ENCODE measurements around the gene SEMA4C.
A peak's percentile ranks its signal among the peaks of the same experiment; 100 is the strongest.

Gene SEMA4C

GRCh38 chr2:96841701-96842495 lies 28.0 kb downstream of the SEMA4C start:
- DNase-seq: no peak

DNA sequence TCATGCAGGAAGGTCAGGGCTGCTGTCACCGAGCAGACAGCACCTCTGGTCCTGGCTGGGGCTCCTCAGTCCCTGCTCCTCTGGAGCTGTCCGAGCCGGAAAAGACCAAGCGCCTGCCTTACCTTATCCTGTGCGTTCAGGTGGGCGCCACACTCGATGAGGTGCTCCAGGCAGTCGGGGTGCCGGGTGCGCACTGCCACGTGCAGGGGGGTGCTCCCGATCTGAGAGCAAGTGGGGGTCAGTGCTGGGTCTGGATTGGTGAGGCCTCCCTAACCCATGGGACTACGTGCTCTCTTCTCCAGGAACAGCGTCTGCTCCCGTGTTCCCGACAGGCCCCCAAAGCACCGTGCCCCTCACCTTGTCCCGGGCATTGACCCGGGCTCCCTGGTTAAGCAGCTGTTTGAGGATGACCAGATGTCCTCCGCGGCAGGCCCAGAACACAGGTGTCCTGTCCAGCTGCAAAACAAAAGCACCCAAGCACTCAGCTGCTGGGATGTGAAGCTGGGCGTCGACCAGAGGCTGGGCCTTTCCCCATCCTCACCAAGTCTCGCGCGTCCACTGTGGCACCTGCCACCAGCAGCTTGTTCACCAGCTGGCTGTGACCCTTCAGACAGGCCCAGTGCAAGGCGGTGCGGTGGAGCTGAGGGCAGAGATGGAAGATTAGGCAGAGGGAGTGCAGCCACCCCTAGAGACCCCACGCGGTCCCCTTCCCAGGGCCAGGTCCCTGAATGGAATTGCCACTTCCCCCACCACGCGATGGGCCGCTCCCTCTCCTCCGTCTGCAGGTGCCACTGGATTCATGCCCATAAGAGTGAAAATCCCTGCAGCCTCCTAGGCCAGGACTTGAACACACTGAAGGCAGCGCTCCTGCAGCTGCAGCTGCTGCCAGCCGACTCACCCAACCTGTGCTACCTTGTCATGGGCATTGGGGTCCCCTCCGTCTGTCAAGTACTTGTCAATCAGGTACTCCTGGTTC lies 29.7 kb downstream of the SEMA4C start:
- no peak for DNase-seq

DNA sequence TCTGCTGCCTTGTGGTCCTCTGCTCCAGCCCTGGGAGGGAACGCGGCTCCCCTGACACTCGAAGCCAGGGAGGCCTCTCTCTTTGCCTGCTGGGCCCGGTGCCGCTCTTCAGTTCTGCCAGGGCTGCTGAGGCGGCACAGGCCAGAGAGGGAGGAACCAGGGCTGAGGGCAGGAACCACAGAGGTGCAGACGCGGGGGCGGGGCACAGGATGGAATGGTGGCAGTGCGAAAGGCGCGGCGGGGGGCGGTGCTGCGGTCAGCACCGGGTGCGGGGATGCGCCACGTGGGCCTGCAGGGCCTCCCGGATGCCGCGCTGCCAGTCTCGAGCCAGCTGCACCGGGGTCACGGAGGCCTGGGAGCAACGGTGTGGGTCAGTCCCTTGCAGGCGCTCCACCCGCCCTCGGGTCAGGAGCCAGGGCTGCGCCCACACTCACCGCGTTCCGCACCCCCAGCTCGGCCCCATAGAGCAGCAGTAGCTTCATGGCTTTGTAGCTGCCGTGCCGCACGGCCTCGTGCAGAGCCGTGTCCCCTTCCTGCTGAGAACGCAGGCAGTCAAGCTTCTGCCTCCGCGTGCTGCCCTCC lies 30.5 kb downstream of the SEMA4C start:
- peak; percentile 60 to 91 (median 74) for DNase-seq

DNA sequence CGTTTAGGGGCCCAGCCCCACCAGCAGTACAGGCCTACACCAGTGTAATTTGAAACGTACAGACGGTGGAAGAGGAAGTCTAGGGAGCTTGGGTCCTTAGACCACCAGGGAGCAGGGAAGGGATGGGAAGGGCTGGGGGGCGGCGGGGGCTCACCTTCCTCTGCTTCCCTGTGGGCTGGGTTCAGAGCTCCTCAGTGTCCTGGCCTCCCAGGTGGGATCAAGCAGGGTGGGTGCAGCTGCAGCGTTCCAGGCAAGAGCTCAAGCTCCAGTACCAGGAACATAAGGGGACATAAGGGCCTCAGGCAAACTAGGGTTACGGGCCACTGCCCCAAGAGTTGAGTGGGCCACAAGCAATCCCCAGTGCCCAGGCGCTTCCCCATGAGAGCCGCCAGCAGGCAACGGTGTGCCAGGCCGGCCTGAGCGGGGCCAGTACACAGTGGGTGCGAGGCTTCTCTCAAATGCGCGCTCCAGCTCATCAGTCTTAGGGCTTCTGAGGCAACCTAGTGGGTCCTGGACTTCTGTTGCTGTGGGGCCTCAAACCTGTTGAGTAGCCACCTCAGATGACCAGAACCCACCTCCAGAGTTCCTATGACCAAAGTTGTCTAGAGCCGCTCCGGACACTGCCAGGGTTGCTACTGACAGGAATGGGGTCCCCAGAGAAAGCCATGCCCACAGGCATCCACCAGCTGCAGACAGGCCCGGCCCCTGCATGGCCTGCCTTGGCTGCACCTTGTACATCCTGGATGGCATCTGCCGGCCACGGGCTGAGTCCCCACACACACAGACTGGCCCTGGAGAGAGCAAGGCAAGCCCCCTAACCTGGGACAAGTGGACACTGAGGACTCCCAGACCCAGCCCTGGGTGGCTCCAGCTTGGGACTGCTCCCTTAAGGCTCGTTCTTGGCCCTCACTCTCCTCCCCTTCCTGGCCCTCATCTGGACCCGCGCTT lies 31.3 kb downstream of the SEMA4C start:
- no peak for DNase-seq

- no peak for DNase-seq
Measured at GRCh38 chr2:96837575-96837974, 32.3 kb downstream of the SEMA4C start.

GRCh38 chr2:96835830-96836229 lies 34.0 kb downstream of the SEMA4C start:
- no peak for DNase-seq

DNA sequence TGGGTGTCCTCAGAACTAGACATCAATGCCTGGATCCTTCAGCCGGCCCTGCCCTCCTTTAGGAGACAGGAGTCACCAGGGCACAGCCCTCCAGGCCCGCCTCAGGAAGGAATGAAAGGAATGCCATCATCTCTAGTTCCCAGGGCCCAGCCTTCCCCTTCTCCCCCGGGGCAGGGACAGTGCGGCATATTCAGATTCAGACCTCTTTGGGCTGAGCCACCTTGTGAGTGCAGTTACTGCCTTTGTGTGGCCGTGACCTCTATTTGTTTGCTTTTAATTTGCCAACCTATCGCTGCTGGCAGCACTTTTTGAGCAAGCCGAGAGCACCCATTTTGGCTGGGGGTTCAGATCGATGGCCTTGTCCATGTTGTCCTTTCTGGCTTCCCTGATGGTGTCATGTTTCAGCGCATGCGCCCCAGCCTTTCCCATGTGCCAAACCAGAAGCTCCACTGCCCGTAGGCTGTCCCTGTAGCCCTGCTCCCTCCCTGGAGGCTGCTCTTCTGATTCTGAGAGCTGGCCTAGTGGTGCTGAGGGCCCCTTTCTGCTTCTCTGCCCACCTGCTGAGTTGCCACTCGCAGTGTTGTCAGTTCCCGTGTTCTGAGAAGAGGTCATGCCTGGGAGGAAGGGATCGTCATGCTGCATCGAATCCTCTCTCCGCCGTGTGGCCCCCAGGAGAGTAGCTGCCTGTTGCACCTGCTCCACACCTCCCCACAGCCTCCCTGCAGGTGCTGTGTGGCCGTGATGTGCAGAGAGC lies 36.9 kb downstream of the SEMA4C start:
- DNase-seq: no peak

DNA sequence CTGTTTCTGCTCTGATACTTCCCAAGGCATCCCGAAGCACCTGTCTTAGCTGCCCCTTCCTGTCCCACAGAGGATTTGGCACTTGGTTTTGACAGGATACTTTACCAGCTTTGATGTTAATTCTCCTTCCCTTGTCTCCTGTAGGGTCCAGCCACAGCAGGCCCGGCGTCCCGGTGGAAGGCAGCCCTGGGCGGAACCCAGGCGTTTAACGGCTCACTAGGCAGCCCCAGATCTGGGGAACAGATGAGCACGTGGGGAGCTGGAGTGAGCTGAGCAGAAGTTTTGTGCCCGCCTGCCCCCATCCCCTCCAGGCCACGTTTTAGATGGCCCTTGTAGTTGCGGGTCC lies 37.5 kb downstream of the SEMA4C start:
- DNase-seq: no peak

DNA sequence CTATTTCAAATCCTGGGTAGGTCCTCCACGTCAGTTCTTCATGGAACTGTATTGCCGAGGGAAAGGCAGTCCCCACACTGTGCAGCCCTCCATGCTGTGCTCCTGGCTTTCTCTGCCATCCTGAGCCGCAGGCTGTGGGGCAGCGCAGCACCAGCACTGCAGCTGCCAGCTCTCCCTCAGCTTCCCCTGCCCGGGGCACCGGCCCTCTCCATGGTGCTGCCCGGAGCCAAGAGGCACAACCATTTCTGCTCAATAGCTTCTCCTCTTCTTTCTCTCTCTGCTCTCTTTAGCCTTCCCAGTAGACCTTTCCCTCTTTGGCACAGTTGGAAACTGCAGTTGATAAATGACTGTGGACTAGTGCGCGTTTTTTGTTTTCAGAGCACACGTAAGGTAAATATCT lies 38.2 kb downstream of the SEMA4C start:
- no peak for DNase-seq

GRCh38 chr2:96830044-96830562 lies 39.8 kb downstream of the SEMA4C start:
- DNase-seq: no peak

DNA sequence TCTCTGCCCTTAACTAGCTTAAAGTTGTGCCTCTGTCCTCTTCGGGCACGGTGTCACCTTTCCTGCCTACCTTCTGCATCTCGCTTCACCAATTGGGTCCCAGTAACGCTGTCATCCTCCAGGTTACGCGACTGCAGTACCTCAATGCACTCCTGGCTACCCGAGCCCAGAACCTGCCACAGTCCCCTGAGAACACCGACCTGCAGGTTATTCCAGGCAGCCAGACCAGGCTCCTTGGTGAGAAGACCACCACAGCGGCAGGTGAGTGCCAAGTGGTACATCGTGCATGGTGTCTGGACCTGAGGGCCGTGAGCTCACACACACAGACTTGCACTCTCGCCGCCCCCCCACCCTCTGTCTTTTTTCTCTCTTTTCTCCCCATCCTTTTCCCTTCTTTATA lies 41.0 kb downstream of the SEMA4C start:
- no peak for DNase-seq

- DNase-seq: no peak
Measured at GRCh38 chr2:96828436-96828835, 41.4 kb downstream of the SEMA4C start.

DNA sequence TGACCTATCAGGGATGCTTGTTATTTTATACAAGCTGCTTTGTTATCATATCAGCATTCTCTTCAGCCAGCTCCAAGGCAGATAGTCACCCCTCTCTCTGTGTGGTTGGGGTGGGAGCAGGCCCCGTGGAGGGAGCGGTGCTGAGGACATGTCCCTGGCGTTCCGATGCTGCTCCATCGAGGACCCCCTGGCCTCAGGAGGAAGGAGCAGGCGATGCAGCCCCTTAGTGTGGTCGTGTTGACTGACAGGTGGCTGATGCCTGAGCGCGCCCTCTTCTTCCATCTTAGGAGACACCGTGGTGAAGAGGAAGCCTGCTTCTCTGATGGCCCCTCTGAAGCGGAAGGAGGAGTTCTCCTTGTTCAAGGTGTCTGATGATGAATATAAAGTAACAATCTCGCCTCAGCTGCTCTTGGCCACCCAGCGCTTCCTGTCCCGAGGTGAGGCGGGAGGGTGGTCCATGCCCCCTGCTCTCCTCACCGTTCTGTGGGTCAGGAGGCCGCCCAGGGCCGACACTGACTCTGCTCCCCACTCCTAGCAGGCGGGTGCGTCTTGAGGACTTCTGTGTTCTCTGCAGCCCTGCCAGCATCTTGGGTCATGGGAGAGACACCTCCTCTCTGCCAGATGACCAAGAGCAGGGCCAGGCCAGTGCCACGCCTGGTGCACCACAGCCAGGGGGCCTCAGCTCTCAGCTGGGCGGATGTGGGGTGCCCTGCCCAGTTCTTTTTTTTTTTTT lies 43.2 kb downstream of the SEMA4C start:
- DNase-seq: no peak

DNA sequence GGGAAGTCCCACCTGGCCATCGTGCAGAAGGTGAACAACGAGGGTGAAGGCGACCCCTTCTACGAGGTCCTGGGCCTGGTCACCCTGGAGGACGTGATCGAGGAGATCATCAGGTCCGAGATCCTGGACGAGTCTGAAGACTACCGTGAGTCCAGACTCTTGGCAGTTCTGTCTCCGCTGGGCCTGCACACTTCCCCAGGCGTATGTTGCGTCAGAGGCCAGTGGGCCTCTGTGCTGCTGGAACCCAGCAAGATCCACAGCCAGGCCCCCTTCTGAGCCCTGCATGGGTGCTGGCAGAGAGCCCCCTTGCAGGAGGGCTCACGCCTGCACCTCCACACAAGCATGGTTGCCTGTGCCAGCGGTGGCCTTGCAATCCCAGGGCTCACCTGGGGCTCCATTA lies 44.8 kb downstream of the SEMA4C start:
- no peak for DNase-seq

DNA sequence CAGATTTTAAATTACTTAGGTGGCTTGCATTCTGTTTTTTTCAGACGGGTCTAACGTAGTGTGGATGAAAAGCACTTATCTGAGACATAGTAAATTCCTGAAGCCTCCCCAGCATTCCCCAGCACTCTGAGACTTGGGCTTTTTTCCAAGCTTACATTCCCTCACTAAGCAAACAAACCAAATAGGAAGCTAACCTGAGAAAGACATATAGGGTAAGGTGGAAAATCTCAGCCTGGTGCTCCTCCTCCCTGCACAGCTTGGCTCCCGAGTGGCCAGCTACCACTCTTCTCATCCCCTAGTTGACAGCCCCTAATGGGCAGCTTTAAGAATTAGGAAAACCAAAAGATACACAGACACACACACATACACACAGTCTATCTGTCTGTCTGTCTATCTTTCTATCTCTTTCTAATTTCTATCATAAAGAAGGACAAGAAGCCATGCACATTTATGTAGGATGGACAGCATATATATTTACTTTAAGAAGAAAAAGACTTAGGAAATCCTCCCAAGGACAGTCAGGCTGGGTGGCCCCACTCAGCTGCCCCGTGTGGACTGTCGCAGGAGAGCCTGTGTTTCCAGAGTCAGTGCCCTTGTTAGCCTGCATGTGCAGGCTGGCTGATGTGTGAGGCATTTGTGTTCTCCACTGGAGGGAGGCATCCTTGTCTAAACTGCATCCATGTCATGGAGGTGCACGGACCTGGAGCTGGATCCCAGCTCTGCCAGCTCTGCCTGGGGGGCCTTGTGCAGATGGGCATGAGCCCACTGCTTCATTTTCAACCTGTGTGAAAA lies 45.6 kb downstream of the SEMA4C start:
- no peak for DNase-seq

DNA sequence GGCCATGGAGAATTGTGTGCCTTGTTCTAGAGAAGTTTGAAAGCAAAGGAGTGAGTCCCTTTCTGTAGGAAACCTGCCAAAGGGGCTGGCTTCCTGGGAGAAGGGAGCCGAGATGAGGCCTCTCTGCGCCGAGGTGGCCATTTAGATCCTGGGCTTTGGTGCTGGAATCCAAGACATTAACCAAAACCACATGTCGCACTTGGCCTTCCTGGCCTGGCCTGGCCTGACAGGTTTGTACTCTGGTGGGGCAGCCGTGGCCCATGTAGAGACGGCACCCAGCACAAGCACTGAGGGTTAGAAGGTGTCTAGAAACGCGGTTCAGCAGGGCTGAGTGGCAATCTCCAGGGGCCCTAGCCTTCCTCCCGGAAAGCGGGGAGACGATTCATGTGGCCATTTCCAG lies 46.7 kb downstream of the SEMA4C start:
- no peak for DNase-seq

DNA sequence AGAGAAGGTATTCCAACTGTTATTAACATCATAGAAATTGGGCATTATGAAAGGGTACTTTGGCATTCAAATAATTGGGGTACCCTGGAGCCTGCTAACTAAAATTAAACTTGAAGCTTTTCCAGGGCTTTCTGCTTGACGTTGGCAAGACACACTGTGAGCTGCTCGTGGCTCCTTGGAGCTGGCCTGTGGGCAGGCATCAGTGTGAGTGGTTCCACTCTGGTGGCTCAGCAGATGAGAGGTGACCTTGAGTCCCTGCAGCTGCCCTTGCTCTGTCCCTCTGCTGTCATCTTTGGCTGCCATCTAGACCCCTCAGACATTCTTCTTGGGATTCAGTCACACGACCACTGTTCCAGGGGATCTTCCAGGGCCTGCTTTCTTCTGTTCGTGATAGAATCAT lies 47.1 kb downstream of the SEMA4C start:
- no peak for DNase-seq

DNA sequence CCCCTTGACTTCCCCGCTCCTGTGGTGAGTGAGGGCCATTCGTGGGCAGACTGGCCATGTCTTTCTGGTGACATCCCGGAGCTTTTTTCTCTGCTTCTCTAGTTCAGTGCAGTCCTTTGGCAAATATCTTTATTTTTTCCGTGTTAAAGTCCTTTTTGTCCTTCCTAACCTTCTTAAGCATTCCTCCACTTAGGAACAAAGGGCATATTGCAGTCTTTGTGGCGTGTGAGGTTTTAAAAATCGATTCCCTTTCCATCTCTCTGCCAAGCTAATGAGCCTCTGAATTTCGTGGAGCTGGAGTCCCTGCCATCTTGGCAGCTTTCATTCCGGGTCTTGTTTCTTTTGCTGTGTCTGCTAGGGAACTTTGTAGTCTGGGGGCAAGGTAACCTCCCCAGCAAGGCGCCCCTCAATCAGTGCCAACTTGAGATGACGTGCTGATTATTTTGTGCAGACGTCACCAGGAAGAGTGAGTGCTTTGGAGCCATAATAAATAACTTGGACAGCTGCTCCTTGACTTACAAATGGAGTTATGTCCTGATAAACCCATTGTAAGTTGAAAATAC lies 48.7 kb downstream of the SEMA4C start:
- no peak for DNase-seq

DNA sequence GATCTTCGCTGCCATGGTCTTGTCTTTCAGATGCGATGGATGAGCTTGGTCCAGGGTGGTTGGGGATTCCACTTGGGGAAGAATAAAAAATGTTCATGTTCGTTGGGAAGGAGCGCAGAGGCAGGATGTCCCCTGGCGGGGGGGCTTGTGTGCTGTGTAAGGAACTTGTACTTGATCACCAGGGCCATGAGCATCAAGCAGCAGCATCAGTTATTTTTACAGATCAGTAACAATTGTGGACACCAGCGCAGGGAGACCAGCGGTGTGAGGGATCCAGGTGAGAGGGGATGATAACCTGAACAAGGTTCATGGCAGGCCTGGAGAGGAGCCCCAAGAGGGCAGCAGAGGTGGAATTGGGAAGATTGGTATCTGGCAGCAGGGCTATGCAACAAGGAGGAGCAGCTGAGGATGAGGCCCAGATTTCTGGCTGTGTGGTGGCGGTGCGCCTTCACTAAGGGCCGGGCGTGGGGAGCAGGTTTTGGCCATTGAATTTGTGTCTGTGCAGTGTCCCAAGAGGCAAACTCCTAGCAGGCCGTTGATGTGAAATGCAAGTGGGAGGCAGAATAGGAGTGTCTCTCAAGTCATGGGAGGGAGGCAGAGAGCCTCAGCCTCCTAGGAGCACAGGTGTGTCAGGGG lies 49.9 kb downstream of the SEMA4C start:
- DNase-seq: no peak
